Activated CD8-positive, alpha-beta memory T cell treated with anti-CD3 and anti-CD28 coated beads, Interleukin-2, amount 50 U/mL, for 24 hours (primary cell): ENCODE results near the gene CAPG.

Experiments used
- DNase-seq: peaks from one replicate; pipeline ENCODE4 v3.0.0-alpha.2; 2020; ENCODE audit errors: extremely low read depth

The CAPG gene

GRCh38 chr2:85356186-85356585 lies 54.0 kb downstream of the CAPG start:
- no peak for DNase-seq

- DNase-seq = no peak
Measured at GRCh38 chr2:85355521-85355920, 54.6 kb downstream of the CAPG start.

GRCh38 chr2:85355073-85355410 lies 55.1 kb downstream of the CAPG start:
- DNase-seq = no peak

- peak; percentile 93 for DNase-seq
Measured at GRCh38 chr2:85354286-85355072, 55.7 kb downstream of the CAPG start, which contains the start of the genes ELMOD3 and RETSAT. ELMOD3 (plus strand) TSS chr2:85354769; CDS start chr2:85357199, 2,430 bp downstream. RETSAT (minus strand) TSS chr2:85354528; CDS start chr2:85354507, 21 bp downstream.

GRCh38 chr2:85353876-85354285 lies 56.3 kb downstream of the CAPG start:
- no peak for DNase-seq

GRCh38 chr2:85347599-85347998 lies 62.6 kb downstream of the CAPG start:
- DNase-seq = no peak
